DMS53 treated with DMSO at 0.1 percent for 48 hours (cell line): ENCODE data around the gene CST7.
A peak's percentile ranks its signal among the peaks of the same experiment; 100 is the strongest.
"Not testable (repeated sequence)": the region's sequence is repeated elsewhere in the genome, so short reads cannot be mapped to it uniquely, and the experiment has no call there.

ENCODE experiments used
- DNase-seq: peaks from one replicate; lab custom pipeline; 2025; ENCODE audit not compliant: unreplicated experiment; lab: John Stamatoyannopoulos, UW

The CST7 gene

GRCh38 chr20:24929867-24930723, 19.0 kb upstream of the CST7 start:
- DNase-seq: peak; percentile 92

GRCh38 chr20:24930724-24931688, 18.1 kb upstream of the CST7 start:
- peak; percentile 22 for DNase-seq

- DNase-seq: not testable (repeated sequence)
Measured at GRCh38 chr20:24931893-24932292, 17.2 kb upstream of the CST7 start.

- DNase-seq: no peak
Measured at GRCh38 chr20:24933266-24933908, 15.7 kb upstream of the CST7 start.

GRCh38 chr20:24934101-24934661, 14.9 kb upstream of the CST7 start:
- no peak for DNase-seq

- DNase-seq: no peak
Measured at GRCh38 chr20:24934716-24935115, 14.4 kb upstream of the CST7 start.

GRCh38 chr20:24935140-24935539, 13.9 kb upstream of the CST7 start:
- DNase-seq: no peak

GRCh38 chr20:24935766-24936525, 13.1 kb upstream of the CST7 start:
- no peak for DNase-seq

GRCh38 chr20:24936526-24937407, 12.3 kb upstream of the CST7 start:
- DNase-seq: no peak

GRCh38 chr20:24937579-24937978, 11.5 kb upstream of the CST7 start:
- no peak for DNase-seq

GRCh38 chr20:24938498-24938897, 10.6 kb upstream of the CST7 start:
- no peak for DNase-seq

GRCh38 chr20:24939036-24939435, 10.0 kb upstream of the CST7 start:
- no peak for DNase-seq

- DNase-seq: no peak
Measured at GRCh38 chr20:24942679-24943078, 6.4 kb upstream of the CST7 start.

GRCh38 chr20:24943196-24943595, 5.9 kb upstream of the CST7 start:
- no peak for DNase-seq

GRCh38 chr20:24943731-24944130, 5.3 kb upstream of the CST7 start:
- no peak for DNase-seq

- DNase-seq: not testable (repeated sequence)
Measured at GRCh38 chr20:24946376-24946775, 2.7 kb upstream of the CST7 start.

- not testable (repeated sequence) for DNase-seq
Measured at GRCh38 chr20:24948396-24948938, 602 bp upstream of the CST7 start.

GRCh38 chr20:24949756-24950127, 673 bp downstream of the CST7 start:
- no peak for DNase-seq
